ENCODE data around the gene MMP25.
"Not testable (repeated sequence)": the region's sequence is repeated elsewhere in the genome, so short reads cannot be mapped to it uniquely, and the experiment has no call there.

MMP25 gene

DNA sequence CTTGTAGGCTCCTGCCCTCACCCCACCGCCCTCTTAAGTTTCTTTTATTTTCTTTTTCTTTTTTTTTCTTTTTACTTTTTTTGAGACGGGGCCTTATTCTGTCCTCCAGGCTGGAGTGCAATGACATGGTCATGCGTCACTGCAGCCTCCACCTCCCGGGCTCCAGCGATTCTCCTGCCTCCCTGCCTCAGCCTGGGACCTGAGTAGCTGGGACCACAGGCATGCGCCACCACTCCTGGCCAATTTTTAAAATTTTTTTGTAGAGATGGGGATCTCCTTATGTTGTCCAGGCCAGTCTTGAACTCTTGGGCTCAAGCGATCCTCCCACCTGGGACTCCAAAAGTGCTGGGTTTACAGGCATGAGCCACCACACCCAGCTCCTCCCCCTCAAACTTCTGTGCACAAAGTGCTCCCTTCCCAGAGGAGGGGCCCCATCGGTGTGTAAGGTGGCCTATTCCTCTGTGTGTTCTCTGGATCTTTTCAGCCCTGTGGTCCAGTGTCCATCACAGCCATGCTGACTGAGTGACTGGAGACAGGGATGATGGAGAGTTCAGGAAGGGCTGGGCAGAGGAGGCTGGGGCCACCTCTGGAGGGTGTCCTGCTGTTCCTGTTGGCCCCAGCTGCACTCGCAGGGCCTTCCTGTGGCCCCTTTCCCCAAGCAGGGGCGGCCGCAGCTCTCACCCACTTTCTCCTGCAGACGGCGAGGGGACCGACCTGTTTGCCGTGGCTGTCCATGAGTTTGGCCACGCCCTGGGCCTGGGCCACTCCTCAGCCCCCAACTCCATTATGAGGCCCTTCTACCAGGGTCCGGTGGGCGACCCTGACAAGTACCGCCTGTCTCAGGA lies 10.2 kb downstream of the MMP25 start:
- DNase-seq: no peak

GRCh38 chr16:3057181-3058138 lies 11.1 kb downstream of the MMP25 start:
- no peak for DNase-seq

DNA sequence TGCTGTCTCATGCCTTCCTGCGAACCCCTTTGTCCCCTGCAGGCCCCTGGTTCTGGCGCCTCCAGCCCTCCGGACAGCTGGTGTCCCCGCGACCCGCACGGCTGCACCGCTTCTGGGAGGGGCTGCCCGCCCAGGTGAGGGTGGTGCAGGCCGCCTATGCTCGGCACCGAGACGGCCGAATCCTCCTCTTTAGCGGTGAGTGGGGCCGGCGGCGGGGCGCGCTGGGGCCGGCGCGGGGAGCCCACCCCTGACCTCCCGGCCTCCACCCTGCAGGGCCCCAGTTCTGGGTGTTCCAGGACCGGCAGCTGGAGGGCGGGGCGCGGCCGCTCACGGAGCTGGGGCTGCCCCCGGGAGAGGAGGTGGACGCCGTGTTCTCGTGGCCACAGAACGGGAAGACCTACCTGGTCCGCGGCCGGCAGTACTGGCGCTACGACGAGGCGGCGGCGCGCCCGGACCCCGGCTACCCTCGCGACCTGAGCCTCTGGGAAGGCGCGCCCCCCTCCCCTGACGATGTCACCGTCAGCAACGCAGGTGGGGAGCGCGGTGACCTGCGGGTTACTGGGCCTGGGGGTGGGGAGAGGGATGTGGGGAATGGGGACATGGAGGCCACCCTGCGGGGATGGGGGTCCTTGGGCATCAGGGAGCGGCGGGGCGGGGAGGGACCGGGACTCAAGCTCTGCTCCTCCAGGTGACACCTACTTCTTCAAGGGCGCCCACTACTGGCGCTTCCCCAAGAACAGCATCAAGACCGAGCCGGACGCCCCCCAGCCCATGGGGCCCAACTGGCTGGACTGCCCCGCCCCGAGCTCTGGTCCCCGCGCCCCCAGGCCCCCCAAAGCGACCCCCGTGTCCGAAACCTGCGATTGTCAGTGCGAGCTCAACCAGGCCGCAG lies 12.0 kb downstream of the MMP25 start:
- DNase-seq: peak; percentile 20

- peak; percentile 73 for DNase-seq
These were observed 12.8 kb downstream of the MMP25 start for GRCh38 chr16:3059041-3059722.

- no peak for DNase-seq
These were observed 13.4 kb downstream of the MMP25 start for GRCh38 chr16:3059723-3060242.

- DNase-seq: no peak
These were observed 14.2 kb downstream of the MMP25 start for GRCh38 chr16:3060339-3061127.

GRCh38 chr16:3062553-3062952 lies 16.2 kb downstream of the MMP25 start:
- DNase-seq: no peak

GRCh38 chr16:3063625-3064386 lies 17.4 kb downstream of the MMP25 start:
- DNase-seq: no peak

DNA sequence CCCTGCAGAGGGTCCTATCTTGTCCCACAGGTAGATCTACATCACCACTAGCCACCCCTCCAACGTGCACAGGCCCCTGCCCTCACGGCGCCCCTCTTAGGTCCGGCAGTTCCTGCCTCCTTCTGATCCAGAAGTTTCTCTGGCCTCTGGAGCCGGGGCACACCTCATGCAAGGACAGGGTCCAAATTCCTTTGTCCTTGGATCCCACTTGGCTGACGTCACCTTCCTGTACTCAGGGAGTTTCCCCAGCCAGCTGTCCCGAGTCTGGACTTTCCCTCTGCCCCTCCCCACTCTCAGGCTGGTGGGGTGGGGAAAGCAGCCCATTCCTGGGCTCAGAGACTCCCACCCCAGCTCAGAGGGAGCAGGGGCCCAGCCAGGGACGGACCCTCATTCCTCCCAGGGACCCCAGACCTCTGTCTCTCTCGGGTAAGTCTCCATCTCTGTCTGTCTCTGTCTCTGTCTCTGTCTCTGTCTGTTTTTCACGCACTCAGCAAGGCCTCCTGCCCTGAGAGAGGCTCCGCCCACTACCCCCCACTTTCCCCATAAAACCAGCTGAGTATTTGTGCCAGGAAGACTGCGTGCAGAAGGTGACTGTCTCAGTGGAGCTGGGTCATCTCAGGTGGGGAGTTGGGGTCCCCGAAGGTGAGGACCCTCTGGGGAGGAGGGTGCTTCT lies 18.8 kb downstream of the MMP25 start, which contains the start of gene IL32:
TSS of gene IL32 (plus strand) at position 572 of the 673 bp plus-strand sequence. CDS start 172 bp downstream, outside the sequence.
- no peak for DNase-seq

- no peak for DNase-seq
These were observed 19.5 kb downstream of the MMP25 start for GRCh38 chr16:3065742-3066439.

GRCh38 chr16:3066440-3066748 lies 20.0 kb downstream of the MMP25 start:
- no peak for DNase-seq

- no peak for DNase-seq
These were observed 22.1 kb downstream of the MMP25 start for GRCh38 chr16:3068487-3068886.

DNA sequence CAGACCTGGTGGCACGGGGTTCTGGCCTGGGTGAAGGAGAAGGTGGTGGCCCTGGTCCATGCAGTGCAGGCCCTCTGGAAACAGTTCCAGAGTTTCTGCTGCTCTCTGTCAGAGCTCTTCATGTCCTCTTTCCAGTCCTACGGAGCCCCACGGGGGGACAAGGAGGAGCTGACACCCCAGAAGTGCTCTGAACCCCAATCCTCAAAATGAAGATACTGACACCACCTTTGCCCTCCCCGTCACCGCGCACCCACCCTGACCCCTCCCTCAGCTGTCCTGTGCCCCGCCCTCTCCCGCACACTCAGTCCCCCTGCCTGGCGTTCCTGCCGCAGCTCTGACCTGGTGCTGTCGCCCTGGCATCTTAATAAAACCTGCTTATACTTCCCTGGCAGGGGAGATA lies 22.8 kb downstream of the MMP25 start:
- DNase-seq: not testable (repeated sequence)

DNA sequence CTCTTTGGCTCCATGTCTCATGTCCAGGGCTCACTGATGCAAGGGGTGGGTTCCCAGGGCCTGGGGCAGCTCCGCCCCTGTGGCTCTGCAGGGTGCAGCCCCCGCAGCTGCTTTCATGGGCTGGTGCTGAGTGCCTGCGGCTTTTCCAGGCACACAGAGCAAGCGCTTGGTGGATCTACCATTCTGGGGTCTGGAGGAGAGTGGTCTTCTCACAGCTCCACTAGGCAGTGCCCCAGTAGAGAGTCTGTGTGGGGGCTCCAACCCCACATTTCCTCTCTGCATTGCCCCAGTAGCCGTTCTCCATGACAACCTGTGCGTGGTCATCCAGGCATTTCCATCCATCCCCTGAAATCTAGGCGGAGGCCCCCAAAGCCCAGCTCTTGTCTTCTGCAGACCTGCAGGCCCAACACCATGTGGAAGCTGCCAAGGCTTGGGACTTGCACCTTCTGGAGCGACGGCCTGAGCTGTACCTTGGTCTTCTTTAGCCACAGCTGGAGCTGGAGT lies 24.3 kb downstream of the MMP25 start:
- no peak for DNase-seq

DNA sequence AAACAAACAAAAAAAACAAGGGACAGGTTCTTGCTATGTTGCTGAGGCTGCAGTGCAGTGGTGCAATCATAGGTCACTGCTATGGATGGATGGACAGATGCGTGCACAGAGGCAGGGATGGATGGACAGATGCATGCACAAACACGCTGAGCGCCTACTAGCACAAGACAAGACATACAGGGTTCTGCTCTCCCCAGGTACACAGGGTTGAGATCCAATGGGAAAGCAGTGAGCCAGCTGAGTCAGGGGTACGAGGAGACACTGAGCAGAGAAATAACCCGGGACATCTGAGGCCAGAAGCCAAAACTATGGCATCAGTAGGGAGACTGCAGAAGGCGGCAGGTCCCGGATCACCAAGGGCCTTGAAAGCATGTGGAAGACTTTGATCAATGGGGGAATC lies 25.3 kb downstream of the MMP25 start:
- DNase-seq: no peak

- not testable (repeated sequence) for DNase-seq
These were observed 25.8 kb downstream of the MMP25 start for GRCh38 chr16:3072148-3072547.

DNA sequence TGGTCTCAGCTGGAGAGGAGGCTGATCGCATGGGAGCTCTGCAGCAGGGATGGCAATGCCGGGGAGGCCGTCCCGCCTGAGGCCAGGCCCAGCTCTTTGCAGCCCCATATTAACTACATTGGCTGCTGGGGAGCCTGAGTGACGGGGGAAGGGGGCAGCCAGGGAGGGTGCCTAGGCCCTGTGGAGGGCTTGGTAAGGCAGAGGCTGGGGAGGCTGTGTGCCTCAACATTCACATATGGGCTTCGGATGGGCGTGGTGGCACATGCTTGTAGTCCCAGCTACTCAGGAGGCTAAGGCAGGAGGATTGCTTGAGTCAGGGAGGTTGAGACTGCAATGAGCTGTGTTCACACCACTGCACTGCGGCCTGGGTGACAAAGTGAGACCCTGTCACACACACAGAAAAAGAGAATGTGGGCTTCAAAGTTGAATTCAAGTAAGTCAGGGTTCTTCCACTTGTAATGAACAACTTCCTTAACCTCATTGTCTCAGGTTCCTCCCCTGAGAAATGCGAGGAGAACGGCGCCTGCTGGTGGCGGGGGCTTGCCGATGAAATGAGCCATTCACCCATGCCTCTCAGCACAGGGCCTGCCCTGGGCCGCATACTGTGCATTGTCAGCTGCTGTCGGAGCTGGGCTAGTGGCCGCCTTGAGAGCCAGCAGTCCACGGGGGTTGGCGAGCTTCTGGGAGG lies 26.4 kb downstream of the MMP25 start:
- DNase-seq: not testable (repeated sequence)

GRCh38 chr16:3073448-3073847 lies 27.1 kb downstream of the MMP25 start:
- DNase-seq: no peak
